DOHH2 (cell line): ENCODE measurements around the gene MCEE.

Source experiments
- H3F3A ChIP-seq: fragments of 200-600 bp; sonication (generic), shearing (Covaris generic); 2 replicates; pipeline ENCODE4 v1.6.0; 2016; ENCODE audit warnings: antibody characterized with exemption, mild to moderate bottlenecking; ENCODE audit not compliant: control insufficient read depth, insufficient read depth
- H3K27ac ChIP-seq: fragments of 200-600 bp; sonication (generic); 2 replicates; pipeline ENCODE4 v1.5.1; 2014; ENCODE audit warnings: low read depth, mild to moderate bottlenecking, low read length, moderate library complexity
- H3K27me3 ChIP-seq: fragments of 200-600 bp; sonication (generic); 2 replicates; pipeline ENCODE4 v1.6.1; 2014; ENCODE audit warnings: mild to moderate bottlenecking, low read length, mixed read lengths; ENCODE audit not compliant: control insufficient read depth
- H3K36me3 ChIP-seq: fragments of 200-600 bp; sonication (generic); 2 replicates; pipeline ENCODE4 v1.6.1; 2014; ENCODE audit warnings: mild to moderate bottlenecking, low read length, moderate library complexity, mixed read lengths; ENCODE audit not compliant: control insufficient read depth
- H3K4me1 ChIP-seq: fragments of 200-600 bp; sonication (generic); 2 replicates; pipeline ENCODE4 v1.6.1; 2014; ENCODE audit warnings: mild to moderate bottlenecking, low read length, mixed read lengths; ENCODE audit not compliant: control insufficient read depth
- H3K4me2 ChIP-seq: fragments of 200-600 bp; sonication (generic); 2 replicates; pipeline ENCODE4 v1.6.0; 2014; ENCODE audit warnings: mild to moderate bottlenecking, low read length, moderate library complexity
- H3K4me3 ChIP-seq: fragments of 200-600 bp; sonication (generic); 2 replicates; pipeline ENCODE4 v1.5.1; 2014; ENCODE audit warnings: mild to moderate bottlenecking, low read length, mixed read lengths
- H3K79me2 ChIP-seq: fragments of 200-600 bp; sonication (generic); 2 replicates; pipeline ENCODE4 v1.6.1; 2014; ENCODE audit warnings: mild to moderate bottlenecking, low read length, mixed read lengths; ENCODE audit not compliant: control insufficient read depth
- H3K9me2 ChIP-seq: fragments of 200-600 bp; sonication (generic); replicated peaks from 2 replicates; pipeline ENCODE4 v1.6.1; 2014; ENCODE audit warnings: mild to moderate bottlenecking, low read length, mixed read lengths; ENCODE audit not compliant: control insufficient read depth
- H3K9me3 ChIP-seq: fragments of 200-600 bp; sonication (generic); 2 replicates; pipeline ENCODE4 v1.6.1; 2014; ENCODE audit warnings: antibody characterized with exemption, low read length, mixed read lengths; ENCODE audit not compliant: control insufficient read depth, insufficient read depth
- H4K20me1 ChIP-seq: fragments of 200-600 bp; sonication (generic); 2 replicates; pipeline ENCODE4 v1.6.0; 2014; ENCODE audit warnings: low read depth, mild to moderate bottlenecking, antibody characterized with exemption, low read length, moderate library complexity; ENCODE audit not compliant: control insufficient read depth, insufficient read depth
- CTCF ChIP-seq: fragments of 200-600 bp; sonication (generic); IDR thresholded peaks from one replicate; pipeline ENCODE4 v1.5.1; 2014; ENCODE audit warnings: antibody characterized with exemption, mild to moderate bottlenecking, low read depth, low read length; ENCODE audit not compliant: poor library complexity, severe bottlenecking
- EZH2phosphoT487 ChIP-seq: fragments of 200-600 bp; sonication (generic); IDR thresholded peaks from 2 replicates; pipeline ENCODE4 v1.6.1; 2017; ENCODE audit warnings: borderline replicate concordance, mild to moderate bottlenecking, antibody characterized with exemption, low read length, moderate library complexity, mixed read lengths

The MCEE gene

GRCh38 chr2:71064754-71065621 is 65.0 kb downstream of the MCEE start:
- Histone ChIP-seq H3K9me3 (no peaks in the 10 kb centered on the region), H3K4me2 (peak overlapping the region; percentile 84), H3K27ac (peak overlapping the region; percentile 99), H3F3A (peaks cover 33% of the 10 kb centered on the region), H3K27me3 (no peaks in the 10 kb centered on the region), H3K4me1 (peaks cover 76% of the 10 kb centered on the region), H4K20me1 (no peaks in the 10 kb centered on the region; the same call in 1 of the 2 replicates), H3K4me3 (peak overlapping the region; percentile 78), H3K79me2 (peaks cover 45% of the 10 kb centered on the region), H3K36me3 (peaks cover 20% of the 10 kb centered on the region), H3K9me2 (no peaks in the 10 kb centered on the region)
- TF ChIP-seq EZH2phosphoT487 (no peak), CTCF (no peak)

- no peaks in the 10 kb centered on the region for H3K27me3 ChIP-seq
- H3K4me3 ChIP-seq: peak overlapping the region; percentile 78
- no peak for TF ChIP-seq CTCF
- no peak for TF ChIP-seq EZH2phosphoT487
- H3K36me3 ChIP-seq: peaks cover 16% of the 10 kb centered on the region
- H3K9me3 ChIP-seq: no peaks in the 10 kb centered on the region
- H3K27ac ChIP-seq: peak overlapping the region; percentile 99
- no peaks in the 10 kb centered on the region for H3K9me2 ChIP-seq
- H3K4me2 ChIP-seq: peak overlapping the region; percentile 84
- peaks cover 37% of the 10 kb centered on the region for H3K79me2 ChIP-seq
- no peaks in the 10 kb centered on the region for H4K20me1 ChIP-seq
- peaks cover 33% of the 10 kb centered on the region for H3F3A ChIP-seq
- H3K4me1 ChIP-seq: peaks cover 70% of the 10 kb centered on the region
These were observed 65.9 kb downstream of the MCEE start for GRCh38 chr2:71064110-71064611.

- peaks cover 68% of the 10 kb centered on the region for H3K4me1 ChIP-seq
- no peaks in the 10 kb centered on the region for H3K9me3 ChIP-seq
These were observed 66.8 kb downstream of the MCEE start for GRCh38 chr2:71063216-71063615.

More at GRCh38 chr2:71063216-71063615, 66.8 kb downstream of the MCEE start:
- TF ChIP-seq CTCF: no peak
- TF ChIP-seq EZH2phosphoT487: no peak
- Histone ChIP-seq H3K27me3 (no peaks in the 10 kb centered on the region), H3K79me2 (peaks cover 30% of the 10 kb centered on the region), H3K4me2 (peak overlapping the region; percentile 84), H3F3A (peaks cover 33% of the 10 kb centered on the region), H3K36me3 (peaks cover 16% of the 10 kb centered on the region), H4K20me1 (no peaks in the 10 kb centered on the region), H3K27ac (peak overlapping the region; percentile 99), H3K9me2 (no peaks in the 10 kb centered on the region), H3K4me3 (peak overlapping the region; percentile 78)
